Kidney (tissue), 14 donors: Measurements from ENCODE around the gene AKAP13. TPM values are rescaled to one million over a fixed set of nuclear protein-coding genes. Genes with fewer than 3 reads are reported as not detected.

Source experiments
- DNase-seq, 5 donors: peaks; one replicate each; pipeline ENCODE4 v3.0.0-alpha.2; 2013 to 2020
- FAIRE-seq: peaks from 2 replicates; lab custom pipeline; 2012; peaks lifted over from hg19 to GRCh38; lab: Jason Lieb, UNC
- H3K27ac ChIP-seq, 2 donors: one replicate each; pipeline ENCODE4 v1.7.0; 2013; ENCODE audit warnings: low read depth in 2 of 2, low read length in 2 of 2, inconsistent platforms in 1 of 2
- H3K27me3 ChIP-seq: one replicate; pipeline ENCODE4 v1.7.1; 2013; ENCODE audit warnings: low read length, inconsistent platforms; ENCODE audit not compliant: control insufficient read depth, insufficient read depth
- H3K36me3 ChIP-seq, 3 donors: one replicate each; pipeline versions ENCODE4 v1.7.0 to v1.7.1; 2013; ENCODE audit warnings: low read length in 3 of 3, control low read depth in 1 of 3, inconsistent platforms in 1 of 3; ENCODE audit not compliant: insufficient read depth in 3 of 3, control insufficient read depth in 2 of 3
- H3K4me1 ChIP-seq, 3 donors: one replicate each; pipeline versions ENCODE4 v1.7.0 to v1.7.1; 2013; ENCODE audit warnings: low read length in 3 of 3, inconsistent platforms in 1 of 3, low read depth in 1 of 3; ENCODE audit not compliant: control insufficient read depth in 2 of 3, insufficient read depth in 2 of 3
- H3K4me3 ChIP-seq, 3 donors: one replicate each; pipeline versions ENCODE4 v1.7.0 to v1.8.1; 2013; ENCODE audit warnings: low read length in 3 of 3, control low read depth in 1 of 3, inconsistent platforms in 1 of 3
- H3K9ac ChIP-seq, 3 donors: one replicate each; pipeline versions ENCODE4 v1.7.0 to v1.7.1; 2013; ENCODE audit warnings: low read length in 3 of 3, control low read depth in 1 of 3, inconsistent platforms in 1 of 3
- H3K9me3 ChIP-seq, 3 donors: one replicate each; pipeline versions ENCODE4 v1.7.0 to v1.7.1; 2013; ENCODE audit warnings: low read length in 3 of 3, control low read depth in 1 of 3, inconsistent platforms in 1 of 3; ENCODE audit not compliant: control insufficient read depth in 2 of 3, insufficient read depth in 1 of 3
- CTCF ChIP-seq: IDR thresholded peaks from 3 replicates; pipeline ENCODE4 v1.5.1; 2012; ENCODE audit warnings: mild to moderate bottlenecking, moderate library complexity, borderline replicate concordance; ENCODE audit not compliant: insufficient read depth; ENCODE audit errors: extremely low read depth
- intact Hi-C: fragments of 100-400 bp; cut with DNase I; formaldehyde crosslinking; loops from one replicate; pipeline ENCODE4 v1.11.1; 2022
- polyA plus RNA-seq: library from polyadenylated mRNA; stranded (reverse); fragments of 350-450 nt; fragmentation: Illumina TruSeq; extraction: RNeasy Lipid Tissue Mini Kit (QIAGEN cat#74804); gene quantifications from one replicate; pipeline ENCODE4 v1.2.3, GENCODE V29; 2014; ENCODE audit warnings: low read depth, low replicate concordance; ENCODE audit not compliant: insufficient read depth
- total RNA-seq: library from RNA; stranded (reverse); fragmentation: NEBNext Ultra II Directional; extraction: Animal tissue kit (Norgen Biotek cat#: 25700); gene quantifications from one replicate; pipeline ENCODE4 v1.2.1, GENCODE V29; 2021
- donor health status: control.
- donor health status: control.
- donor health status: control.
- donor health status: control.
- donor health status: control.
- donor health status: DM: yes; HTN: yes; CAD: no.
- donor health status: Normal renal cell carcinoma (clear cell type).

The AKAP13 gene
- total and polyA plus RNA-seq, 2 donors from 2014 or later, result 18.8 to 174 TPM

GRCh38 chr15:85673326-85673725 lies 292.9 kb downstream of the AKAP13 start:
- intact Hi-C loops, result no loop called here
- DNase-seq (no peak), FAIRE-seq (no peak)
- Histone ChIP-seq H3K4me3 (no peak overlapping the region), H3K27me3 (no peaks in the 10 kb centered on the region), H3K27ac (no peak overlapping the region), H3K36me3 (peaks cover 0 to 17% (median 2%) of the 10 kb centered on the region in 3 donors), H3K4me1 (peaks cover under 1 to 9% (median 6%) of the 10 kb centered on the region in 3 donors), H3K9ac (no peak overlapping the region), H3K9me3 (no peaks in the 10 kb centered on the region)
- no peak for TF ChIP-seq CTCF

- TF ChIP-seq CTCF, result no peak
- Histone ChIP-seq H3K27me3 (no peaks in the 10 kb centered on the region), H3K27ac (no peak overlapping the region), H3K4me3 (no peak overlapping the region), H3K9ac (no peak overlapping the region), H3K36me3 (peaks cover 0 to 17% (median 0%) of the 10 kb centered on the region in 3 donors), H3K4me1 (peaks cover 0 to 8% (median 5%) of the 10 kb centered on the region in 3 donors), H3K9me3 (no peaks in the 10 kb centered on the region)
- FAIRE-seq (no peak), DNase-seq (no peak)
- intact Hi-C loops, result no loop called here
Observed at GRCh38 chr15:85676342-85677098, 296.1 kb downstream of the AKAP13 start.

- Histone ChIP-seq H3K4me1 (no peaks in the 10 kb centered on the region), H3K36me3 (peaks cover 0 to 20% (median 0%) of the 10 kb centered on the region in 3 donors), H3K4me3 (no peak overlapping the region), H3K27me3 (no peaks in the 10 kb centered on the region), H3K27ac (no peak overlapping the region), H3K9ac (no peak overlapping the region), H3K9me3 (no peaks in the 10 kb centered on the region)
- no peak for FAIRE-seq
- intact Hi-C loops, result no loop called here
- no peak for DNase-seq
- no peak for TF ChIP-seq CTCF
Observed at GRCh38 chr15:85679231-85679630, 298.8 kb downstream of the AKAP13 start.
